HepG2 (cell line): ENCODE results near the gene PDSS2. TPM values are rescaled to one million over a fixed set of nuclear protein-coding genes. Genes with fewer than 3 reads are reported as not detected.

Experiments used
- ATAC-seq: fragments of 200-7000 bp; cut with Tn5 transposase; 3 replicates; pipeline ENCODE4 v1.9.1; 2020; ENCODE audit warnings: mild to moderate bottlenecking, moderate library complexity
- BruUV-seq: library from RNA; stranded (reverse); fragments of 400-500 nt; replicated peaks from 2 replicates; lab custom pipeline; 2021; lab: Mats Ljungman, UMichigan
- CTCF ChIA-PET: fragments of 300-600 bp; formaldehyde crosslinking; extraction: SDS; loops from one replicate; lab custom pipeline; 2021; ENCODE audit warnings: low total read pairs, inconsistent platforms, low intra/inter-chr PET ratio; lab: Yijun Ruan, JAX
- POLR2A ChIA-PET: fragments of 350-600 bp; sonication (Branson Sonifier 250); formaldehyde crosslinking; loops from one replicate; lab custom pipeline; 2020; ENCODE audit warnings: antibody characterized with exemption, inconsistent platforms; lab: Yijun Ruan, JAX
- DNase-seq: peaks from one replicate; pipeline ENCODE4 v3.0.0-alpha.2; 2015; ENCODE audit warnings: low spot score
- FAIRE-seq: peaks from 3 replicates; lab custom pipeline; 2011; peaks lifted over from hg19 to GRCh38; lab: Jason Lieb, UNC
- H2AFZ ChIP-seq: one replicate; pipeline ENCODE4 v1.6.1; 2011; ENCODE audit warnings: low read length, inconsistent platforms
- H3K27ac ChIP-seq: fragments of 300-600 bp; 3 replicates; pipeline ENCODE4 v1.8.0; 2011; ENCODE audit warnings: mixed run types, mild to moderate bottlenecking, mixed read lengths, low read length, inconsistent platforms; ENCODE audit not compliant: insufficient read depth; ENCODE audit errors: extremely low read length
- H3K27me3 ChIP-seq, 2 experiments: fragments of 200-600 bp in 1 of 2; 2 replicates in 1 of 2; 3 replicates in 1 of 2; pipeline versions ENCODE4 v1.6.0 to v1.8.0; 2011; ENCODE audit warnings: low read length in 2 of 2, mild to moderate bottlenecking in 2 of 2, moderate library complexity in 2 of 2, inconsistent platforms in 1 of 2; ENCODE audit not compliant: insufficient read depth in 2 of 2, control insufficient read depth in 1 of 2
- H3K36me3 ChIP-seq, 2 experiments: fragments of 200-600 bp in 1 of 2; replicated peaks in 1 of 2; 2 replicates in 1 of 2; 3 replicates in 1 of 2; pipeline versions ENCODE4 v1.5.1 to v1.8.0; 2011; ENCODE audit warnings: low read length in 2 of 2, inconsistent platforms in 1 of 2; ENCODE audit not compliant: insufficient read depth in 2 of 2, control insufficient read depth in 1 of 2
- H3K4me1 ChIP-seq: 2 replicates; pipeline ENCODE4 v1.5.1; 2012; ENCODE audit warnings: low read length, inconsistent platforms; ENCODE audit not compliant: insufficient read depth
- H3K4me2 ChIP-seq: 2 replicates; pipeline ENCODE4 v1.6.0; 2011; ENCODE audit warnings: low read depth, low read length, inconsistent platforms
- H3K4me3 ChIP-seq, 3 experiments: fragments of 200-600 bp in 1 of 3; sonication (generic), shearing (Covaris generic) in 1 of 3; replicated peaks in 1 of 3; 2 replicates each; pipeline ENCODE4 v1.5.1; 2011 to 2016; ENCODE audit warnings: low read length in 3 of 3, inconsistent platforms in 2 of 3, low read depth in 2 of 3, mild to moderate bottlenecking in 2 of 3, control low read depth in 1 of 3, mixed read lengths in 1 of 3; ENCODE audit not compliant: insufficient read depth in 1 of 3
- H3K79me2 ChIP-seq: one replicate; pipeline ENCODE4 v1.6.1; 2011; ENCODE audit warnings: low read length, inconsistent platforms; ENCODE audit not compliant: insufficient read depth
- H3K9ac ChIP-seq: 2 replicates; pipeline ENCODE4 v1.6.0; 2011; ENCODE audit warnings: mild to moderate bottlenecking, low read depth, low read length, inconsistent platforms; ENCODE audit not compliant: insufficient read depth
- H3K9me3 ChIP-seq: 2 replicates; pipeline ENCODE4 v1.5.1; 2012; ENCODE audit warnings: mild to moderate bottlenecking, low read length
- H4K20me1 ChIP-seq: 2 replicates; pipeline ENCODE4 v1.6.0; 2011; ENCODE audit warnings: inconsistent platforms, mild to moderate bottlenecking, low read length, moderate library complexity; ENCODE audit not compliant: insufficient read depth
- EEA1 ChIP-seq: sonication (generic); formaldehyde crosslinking; IDR thresholded peaks from 2 replicates; pipeline ENCODE4 v1.5.1; 2020; ENCODE audit warnings: mild to moderate bottlenecking, missing genetic modification reagents, borderline replicate concordance
- NFATC3 ChIP-seq: sonication (generic); formaldehyde crosslinking; IDR thresholded peaks from 2 replicates; pipeline ENCODE4 v1.5.1; 2020; ENCODE audit warnings: mild to moderate bottlenecking, missing genetic modification reagents
- SOX5 ChIP-seq: IDR thresholded peaks from 2 replicates; pipeline ENCODE4 v1.6.1; 2016; ENCODE audit warnings: borderline replicate concordance
- TCF7L2 ChIP-seq: IDR thresholded peaks from 2 replicates; pipeline ENCODE4 v1.6.1; 2011; ENCODE audit warnings: mild to moderate bottlenecking, low read depth, low read length, moderate library complexity
- ZNF20 ChIP-seq: sonication (generic); formaldehyde crosslinking; IDR thresholded peaks from 2 replicates; pipeline ENCODE4 v1.4.0; 2020; ENCODE audit warnings: mild to moderate bottlenecking, moderate library complexity, missing genetic modification reagents
- ZNF230 ChIP-seq: sonication (generic); formaldehyde crosslinking; IDR thresholded peaks from 2 replicates; pipeline ENCODE4 v1.4.0; 2020; ENCODE audit warnings: mild to moderate bottlenecking, missing genetic modification reagents
- ZNF562 ChIP-seq: sonication (generic); formaldehyde crosslinking; IDR thresholded peaks from 2 replicates; pipeline ENCODE4 v1.8.0; 2022; ENCODE audit warnings: missing genetic modification reagents, borderline replicate concordance
- ZNF577 ChIP-seq: sonication (generic); formaldehyde crosslinking; IDR thresholded peaks from 2 replicates; pipeline ENCODE4 v1.4.0; 2020; ENCODE audit warnings: mild to moderate bottlenecking, low read depth, missing genetic modification reagents, borderline replicate concordance
- ZNF878 ChIP-seq: sonication (generic); formaldehyde crosslinking; IDR thresholded peaks from 2 replicates; pipeline ENCODE4 v1.8.1; 2023; ENCODE audit warnings: mild to moderate bottlenecking, missing genetic modification reagents, moderate library complexity
- WGBS: methylation state at CpG from one replicate; pipeline ENCODE4 v1.1.6; 2017; ENCODE audit warnings: low lambda C conversion rate; 5-methylcytosine and 5-hydroxymethylcytosine counted together
- in situ Hi-C: cut with HindIII; loops from 2 replicates; pipeline ENCODE4 v1.10.0; 2017; ENCODE audit warnings: low pct_unique_long_range_greater_than_20kb; ENCODE audit not compliant: extremely low pct_ligation_motif_present
- intact Hi-C: fragments of 100-400 bp; cut with micrococcal nuclease; formaldehyde crosslinking; loops from one replicate; pipeline ENCODE4 v1.10.0; 2022; ENCODE audit not compliant: unreplicated experiment
- polyA plus RNA-seq, 8 experiments: library from polyadenylated mRNA; depleted of rRNA in 3 of 8; stranded (reverse) in 7 of 8; unstranded in 1 of 8; fragments of >200 nt; fragmentation: Illumina TruSeq in 4 of 8; extraction: Trizol in 4 of 8; gene quantifications; 2 replicates each; pipeline versions ENCODE4 v1.2.1 to v1.2.3, GENCODE V29; 2011 to 2016; ENCODE audit warnings: low read depth in 4 of 8, missing spikeins in 1 of 8, mixed read lengths in 1 of 8; ENCODE audit not compliant: insufficient read depth in 1 of 8
- total RNA-seq, 5 experiments: library from RNA; depleted of rRNA; stranded (reverse); fragments of >200 nt; fragmentation: Illumina TruSeq; extraction: Trizol; gene quantifications; 2 replicates each; pipeline ENCODE4 v1.2.3, GENCODE V29; 2016; ENCODE audit warnings: low read depth in 1 of 5
- TF ChIP-seq, protein P1 (sequence below): sonication (generic); formaldehyde crosslinking; IDR thresholded peaks from 2 replicates; pipeline ENCODE4 v1.4.0; 2020; ENCODE audit warnings: missing genetic modification reagents; ENCODE audit errors: not compliant biosample characterization
- TF ChIP-seq, protein P2 (sequence below): sonication (generic); formaldehyde crosslinking; IDR thresholded peaks from 2 replicates; pipeline ENCODE4 v1.5.1; 2020; ENCODE audit warnings: missing genetic modification reagents, mild to moderate bottlenecking, borderline replicate concordance
- TF ChIP-seq, protein P3 (sequence below): sonication (generic); formaldehyde crosslinking; IDR thresholded peaks from 2 replicates; pipeline ENCODE4 v1.4.0; 2020; ENCODE audit warnings: missing genetic modification reagents
- TF ChIP-seq, protein P4 (sequence below): IDR thresholded peaks from 2 replicates; pipeline ENCODE4 v1.6.1; 2018; ENCODE audit warnings: missing genetic modification reagents

The PDSS2 gene
- total and polyA plus RNA-seq, 2 of the 13 experiments (the other 11 are each of a cell fraction or from before 2014, with no cell fraction given): 16.2 to 17.0 TPM

DNA sequence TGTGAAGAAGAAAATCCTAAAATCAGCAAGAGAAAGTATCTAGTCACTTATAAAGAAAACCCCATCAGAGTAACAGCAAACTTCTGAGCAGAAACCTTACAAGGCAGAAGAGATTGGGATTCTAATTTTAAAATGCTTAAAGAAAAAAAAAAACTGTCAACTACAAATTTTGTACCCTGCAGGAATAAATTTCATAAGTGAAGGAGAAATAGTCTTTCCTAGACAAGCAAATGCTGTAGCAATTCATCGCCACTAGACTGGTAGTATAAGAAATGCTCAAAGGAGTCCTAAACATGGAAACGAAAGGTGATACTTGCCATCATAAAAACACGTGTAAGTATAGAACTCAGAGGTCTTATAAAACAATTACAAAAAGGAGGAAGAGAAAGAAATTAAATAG lies 54.4 kb downstream of the PDSS2 start:
- ChIA-PET POLR2A (no interaction called here), CTCF (no interaction called here)
- Histone ChIP-seq H3K4me3 (no peak overlapping the region), H3K36me3 (peaks cover 0 to 2% of the 10 kb centered on the region in 2 experiments; a peak in 1 of 5 replicates), H3K4me1 (no peaks in the 10 kb centered on the region), H3K27ac (no peak overlapping the region), H3K9ac (no peak overlapping the region), H3K9me3 (peaks cover 24% of the 10 kb centered on the region), H2AFZ (no peak overlapping the region), H3K27me3 (no peaks in the 10 kb centered on the region), H3K4me2 (no peak overlapping the region), H3K79me2 (no peaks in the 10 kb centered on the region), H4K20me1 (no peaks in the 10 kb centered on the region)
- no peak for DNase-seq
- ATAC-seq: no peak
- WGBS: 96% methylated on average over 3 of the region's 3 CpGs
- BruUV-seq: no TSS peak
- in situ Hi-C loops (no loop called here), intact Hi-C loops (no loop called here)
- FAIRE-seq: no peak
- TF ChIP-seq ZNF878 (no peak), TCF7L2 (no peak), ZNF562 (CRISPR knock-in tag) (no peak), EEA1 (CRISPR knock-in tag) (no peak), ZNF577 (CRISPR knock-in tag) (no peak), ZNF20 (CRISPR knock-in tag) (no peak), ZNF230 (no peak), NFATC3 (CRISPR knock-in tag) (no peak), SOX5 (no peak)
- TF ChIP-seq, protein P1, sequence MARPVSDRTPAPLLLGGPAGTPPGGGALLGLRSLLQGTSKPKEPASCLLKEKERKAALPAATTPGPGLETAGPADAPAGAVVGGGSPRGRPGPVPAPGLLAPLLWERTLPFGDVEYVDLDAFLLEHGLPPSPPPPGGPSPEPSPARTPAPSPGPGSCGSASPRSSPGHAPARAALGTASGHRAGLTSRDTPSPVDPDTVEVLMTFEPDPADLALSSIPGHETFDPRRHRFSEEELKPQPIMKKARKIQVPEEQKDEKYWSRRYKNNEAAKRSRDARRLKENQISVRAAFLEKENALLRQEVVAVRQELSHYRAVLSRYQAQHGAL: no peak
- TF ChIP-seq, protein P2, sequence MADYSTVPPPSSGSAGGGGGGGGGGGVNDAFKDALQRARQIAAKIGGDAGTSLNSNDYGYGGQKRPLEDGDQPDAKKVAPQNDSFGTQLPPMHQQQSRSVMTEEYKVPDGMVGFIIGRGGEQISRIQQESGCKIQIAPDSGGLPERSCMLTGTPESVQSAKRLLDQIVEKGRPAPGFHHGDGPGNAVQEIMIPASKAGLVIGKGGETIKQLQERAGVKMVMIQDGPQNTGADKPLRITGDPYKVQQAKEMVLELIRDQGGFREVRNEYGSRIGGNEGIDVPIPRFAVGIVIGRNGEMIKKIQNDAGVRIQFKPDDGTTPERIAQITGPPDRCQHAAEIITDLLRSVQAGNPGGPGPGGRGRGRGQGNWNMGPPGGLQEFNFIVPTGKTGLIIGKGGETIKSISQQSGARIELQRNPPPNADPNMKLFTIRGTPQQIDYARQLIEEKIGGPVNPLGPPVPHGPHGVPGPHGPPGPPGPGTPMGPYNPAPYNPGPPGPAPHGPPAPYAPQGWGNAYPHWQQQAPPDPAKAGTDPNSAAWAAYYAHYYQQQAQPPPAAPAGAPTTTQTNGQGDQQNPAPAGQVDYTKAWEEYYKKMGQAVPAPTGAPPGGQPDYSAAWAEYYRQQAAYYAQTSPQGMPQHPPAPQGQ (CRISPR knock-in tag): no peak
- TF ChIP-seq, protein P3, sequence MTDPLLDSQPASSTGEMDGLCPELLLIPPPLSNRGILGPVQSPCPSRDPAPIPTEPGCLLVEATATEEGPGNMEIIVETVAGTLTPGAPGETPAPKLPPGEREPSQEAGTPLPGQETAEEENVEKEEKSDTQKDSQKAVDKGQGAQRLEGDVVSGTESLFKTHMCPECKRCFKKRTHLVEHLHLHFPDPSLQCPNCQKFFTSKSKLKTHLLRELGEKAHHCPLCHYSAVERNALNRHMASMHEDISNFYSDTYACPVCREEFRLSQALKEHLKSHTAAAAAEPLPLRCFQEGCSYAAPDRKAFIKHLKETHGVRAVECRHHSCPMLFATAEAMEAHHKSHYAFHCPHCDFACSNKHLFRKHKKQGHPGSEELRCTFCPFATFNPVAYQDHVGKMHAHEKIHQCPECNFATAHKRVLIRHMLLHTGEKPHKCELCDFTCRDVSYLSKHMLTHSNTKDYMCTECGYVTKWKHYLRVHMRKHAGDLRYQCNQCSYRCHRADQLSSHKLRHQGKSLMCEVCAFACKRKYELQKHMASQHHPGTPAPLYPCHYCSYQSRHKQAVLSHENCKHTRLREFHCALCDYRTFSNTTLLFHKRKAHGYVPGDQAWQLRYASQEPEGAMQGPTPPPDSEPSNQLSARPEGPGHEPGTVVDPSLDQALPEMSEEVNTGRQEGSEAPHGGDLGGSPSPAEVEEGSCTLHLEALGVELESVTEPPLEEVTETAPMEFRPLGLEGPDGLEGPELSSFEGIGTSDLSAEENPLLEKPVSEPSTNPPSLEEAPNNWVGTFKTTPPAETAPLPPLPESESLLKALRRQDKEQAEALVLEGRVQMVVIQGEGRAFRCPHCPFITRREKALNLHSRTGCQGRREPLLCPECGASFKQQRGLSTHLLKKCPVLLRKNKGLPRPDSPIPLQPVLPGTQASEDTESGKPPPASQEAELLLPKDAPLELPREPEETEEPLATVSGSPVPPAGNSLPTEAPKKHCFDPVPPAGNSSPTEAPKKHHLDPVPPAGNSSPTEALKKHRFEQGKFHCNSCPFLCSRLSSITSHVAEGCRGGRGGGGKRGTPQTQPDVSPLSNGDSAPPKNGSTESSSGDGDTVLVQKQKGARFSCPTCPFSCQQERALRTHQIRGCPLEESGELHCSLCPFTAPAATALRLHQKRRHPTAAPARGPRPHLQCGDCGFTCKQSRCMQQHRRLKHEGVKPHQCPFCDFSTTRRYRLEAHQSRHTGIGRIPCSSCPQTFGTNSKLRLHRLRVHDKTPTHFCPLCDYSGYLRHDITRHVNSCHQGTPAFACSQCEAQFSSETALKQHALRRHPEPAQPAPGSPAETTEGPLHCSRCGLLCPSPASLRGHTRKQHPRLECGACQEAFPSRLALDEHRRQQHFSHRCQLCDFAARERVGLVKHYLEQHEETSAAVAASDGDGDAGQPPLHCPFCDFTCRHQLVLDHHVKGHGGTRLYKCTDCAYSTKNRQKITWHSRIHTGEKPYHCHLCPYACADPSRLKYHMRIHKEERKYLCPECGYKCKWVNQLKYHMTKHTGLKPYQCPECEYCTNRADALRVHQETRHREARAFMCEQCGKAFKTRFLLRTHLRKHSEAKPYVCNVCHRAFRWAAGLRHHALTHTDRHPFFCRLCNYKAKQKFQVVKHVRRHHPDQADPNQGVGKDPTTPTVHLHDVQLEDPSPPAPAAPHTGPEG (CRISPR knock-in tag): no peak
- TF ChIP-seq, protein P4, sequence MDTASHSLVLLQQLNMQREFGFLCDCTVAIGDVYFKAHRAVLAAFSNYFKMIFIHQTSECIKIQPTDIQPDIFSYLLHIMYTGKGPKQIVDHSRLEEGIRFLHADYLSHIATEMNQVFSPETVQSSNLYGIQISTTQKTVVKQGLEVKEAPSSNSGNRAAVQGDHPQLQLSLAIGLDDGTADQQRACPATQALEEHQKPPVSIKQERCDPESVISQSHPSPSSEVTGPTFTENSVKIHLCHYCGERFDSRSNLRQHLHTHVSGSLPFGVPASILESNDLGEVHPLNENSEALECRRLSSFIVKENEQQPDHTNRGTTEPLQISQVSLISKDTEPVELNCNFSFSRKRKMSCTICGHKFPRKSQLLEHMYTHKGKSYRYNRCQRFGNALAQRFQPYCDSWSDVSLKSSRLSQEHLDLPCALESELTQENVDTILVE: no peak
